GM12872 (cell line): ENCODE measurements around the gene OSBPL2.

Experiments
- TF ChIP-seq, protein P1 (sequence below): IDR thresholded peaks from 3 replicates; pipeline ENCODE4 v1.5.1; 2011; ENCODE audit warnings: low read depth, mild to moderate bottlenecking, low read length, moderate library complexity; ENCODE audit not compliant: insufficient read depth

OSBPL2 gene

GRCh38 chr20:62288535-62289105 lies 50.3 kb downstream of the OSBPL2 start:
- TF ChIP-seq, protein P1, sequence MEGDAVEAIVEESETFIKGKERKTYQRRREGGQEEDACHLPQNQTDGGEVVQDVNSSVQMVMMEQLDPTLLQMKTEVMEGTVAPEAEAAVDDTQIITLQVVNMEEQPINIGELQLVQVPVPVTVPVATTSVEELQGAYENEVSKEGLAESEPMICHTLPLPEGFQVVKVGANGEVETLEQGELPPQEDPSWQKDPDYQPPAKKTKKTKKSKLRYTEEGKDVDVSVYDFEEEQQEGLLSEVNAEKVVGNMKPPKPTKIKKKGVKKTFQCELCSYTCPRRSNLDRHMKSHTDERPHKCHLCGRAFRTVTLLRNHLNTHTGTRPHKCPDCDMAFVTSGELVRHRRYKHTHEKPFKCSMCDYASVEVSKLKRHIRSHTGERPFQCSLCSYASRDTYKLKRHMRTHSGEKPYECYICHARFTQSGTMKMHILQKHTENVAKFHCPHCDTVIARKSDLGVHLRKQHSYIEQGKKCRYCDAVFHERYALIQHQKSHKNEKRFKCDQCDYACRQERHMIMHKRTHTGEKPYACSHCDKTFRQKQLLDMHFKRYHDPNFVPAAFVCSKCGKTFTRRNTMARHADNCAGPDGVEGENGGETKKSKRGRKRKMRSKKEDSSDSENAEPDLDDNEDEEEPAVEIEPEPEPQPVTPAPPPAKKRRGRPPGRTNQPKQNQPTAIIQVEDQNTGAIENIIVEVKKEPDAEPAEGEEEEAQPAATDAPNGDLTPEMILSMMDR, result no peak

DNA sequence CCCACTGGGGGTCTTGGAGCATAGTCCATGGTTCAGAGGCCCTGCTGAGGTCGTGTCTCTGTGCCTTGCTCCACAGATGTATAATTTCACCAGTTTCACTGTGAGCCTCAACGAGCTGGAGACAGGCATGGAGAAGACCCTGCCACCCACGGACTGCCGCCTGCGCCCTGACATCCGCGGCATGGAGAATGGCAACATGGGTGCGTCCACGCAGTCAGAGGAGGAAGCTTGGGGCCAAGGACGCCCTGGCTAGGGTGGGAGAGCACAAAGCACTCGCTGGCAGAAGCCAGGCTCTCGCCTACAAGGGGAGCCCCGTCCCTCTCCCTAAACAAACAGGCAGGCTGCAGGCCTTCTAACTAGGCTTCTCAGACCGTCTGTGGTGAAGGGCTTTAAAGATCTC lies 50.8 kb downstream of the OSBPL2 start:
- TF ChIP-seq, protein P1, result no peak

DNA sequence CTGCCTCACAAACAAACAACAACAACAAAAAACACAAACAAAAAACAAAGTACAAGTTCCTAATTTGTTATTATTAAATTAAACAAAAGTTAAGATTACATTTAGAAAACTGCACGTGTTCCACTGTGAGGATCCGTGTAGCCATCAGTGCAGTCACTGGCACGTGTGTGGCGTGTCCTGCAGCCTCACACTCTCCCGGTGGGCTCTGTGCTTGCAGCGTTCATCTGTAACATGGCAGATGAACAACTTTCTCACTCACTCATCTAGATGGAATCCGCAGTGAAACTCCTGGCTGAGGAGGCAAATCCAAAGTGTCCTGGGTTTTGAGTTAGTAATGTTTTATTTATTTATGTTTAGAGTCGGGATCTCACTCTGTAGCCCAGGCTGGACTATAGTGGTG lies 51.6 kb downstream of the OSBPL2 start:
- TF ChIP-seq, protein P1, result no peak

DNA sequence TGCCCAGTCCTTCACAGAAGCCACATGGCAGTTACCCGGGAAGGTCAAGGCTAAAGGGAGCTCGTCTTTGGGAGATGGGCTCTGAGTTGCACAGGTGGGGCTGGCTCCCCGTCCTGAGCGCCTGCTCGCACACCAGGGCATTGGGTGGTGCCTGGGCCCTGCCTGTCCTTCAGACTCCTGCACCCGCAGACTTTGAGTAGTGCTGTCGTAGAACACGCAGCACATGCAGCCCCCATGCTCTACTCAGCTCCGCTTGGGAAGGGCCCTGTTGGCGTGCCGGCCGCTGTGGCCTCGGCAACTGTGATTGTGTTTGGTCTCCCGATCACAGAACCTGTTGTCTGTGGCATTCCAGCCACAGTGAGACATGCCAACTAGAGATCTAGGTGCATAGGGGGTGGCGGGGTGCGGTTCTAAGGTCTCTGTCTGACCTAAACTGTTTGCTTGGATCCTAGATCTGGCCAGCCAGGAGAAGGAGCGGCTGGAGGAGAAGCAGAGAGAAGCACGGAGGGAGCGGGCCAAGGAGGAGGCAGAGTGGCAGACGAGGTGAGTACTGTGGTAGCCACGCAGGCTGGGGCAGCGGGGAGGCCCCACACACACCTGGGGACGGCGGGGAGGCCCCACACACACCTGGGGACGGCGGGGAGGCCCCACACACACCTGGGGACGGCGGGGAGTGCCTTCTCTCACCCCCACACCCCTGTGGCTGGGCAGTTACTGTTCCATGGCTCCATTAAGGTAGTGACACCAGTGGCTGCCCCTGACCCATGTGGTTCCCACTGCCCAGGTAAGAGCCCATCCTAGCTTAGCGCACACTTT lies 53.1 kb downstream of the OSBPL2 start:
- TF ChIP-seq, protein P1, result no peak

DNA sequence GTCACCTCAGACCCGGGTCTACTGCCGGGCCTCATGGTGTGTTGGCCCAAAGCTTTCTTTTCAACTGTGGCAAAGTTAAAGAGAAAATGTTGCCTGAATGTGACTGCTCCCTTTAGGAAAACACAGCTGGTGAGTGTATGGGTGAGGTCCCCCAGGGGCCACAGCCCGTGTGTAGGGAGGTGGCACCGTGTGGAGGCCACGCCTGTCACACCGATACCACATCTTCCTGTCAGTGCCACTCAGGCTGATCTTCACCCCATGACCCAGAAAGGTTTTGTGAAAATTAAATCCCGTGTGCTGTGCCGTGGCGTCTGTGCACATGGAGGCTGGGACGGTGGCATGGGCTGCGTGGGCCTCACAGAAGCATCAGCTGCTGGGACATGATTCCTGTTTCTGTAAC lies 53.8 kb downstream of the OSBPL2 start:
- TF ChIP-seq, protein P1, result no peak

DNA sequence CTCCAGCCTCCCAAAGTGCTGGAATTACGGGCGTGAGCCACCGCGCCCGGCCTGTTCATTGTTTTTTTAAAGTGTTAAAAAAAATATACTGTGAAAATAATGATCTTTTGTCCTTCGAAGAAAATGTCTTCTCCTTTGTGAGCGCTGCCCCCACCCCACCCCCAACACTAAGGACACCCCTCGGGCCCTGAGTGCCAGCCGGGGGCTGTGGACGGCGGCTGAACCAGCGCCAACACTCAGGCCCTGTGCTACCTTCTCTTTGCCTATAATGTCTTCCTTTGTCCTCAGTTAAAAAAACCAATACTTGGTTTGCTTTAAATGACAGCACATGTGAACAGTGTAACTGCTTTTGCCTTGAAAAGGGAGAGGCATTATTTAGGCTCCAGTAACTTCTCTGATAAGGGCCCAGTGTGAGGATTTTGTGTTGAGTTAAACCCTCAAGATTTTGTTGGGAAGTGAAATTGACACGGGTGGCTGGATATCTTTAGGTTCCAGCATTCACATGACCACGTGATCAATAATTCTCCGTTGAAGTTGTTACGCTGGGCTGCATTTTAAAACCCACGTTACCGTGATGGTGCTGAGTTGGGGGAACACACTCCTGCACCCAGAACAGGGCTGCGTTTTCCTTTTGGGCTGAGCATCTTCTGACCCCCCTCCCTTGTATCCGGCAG lies 54.9 kb downstream of the OSBPL2 start:
- TF ChIP-seq, protein P1, result no peak

GRCh38 chr20:62293946-62294345 lies 55.6 kb downstream of the OSBPL2 start:
- TF ChIP-seq, protein P1, result no peak
